SK-N-SH treated with all-trans-retinoic acid at 6 μM for 48 hours (cell line): ENCODE data around the gene ATF6B.

Source experiments
- ATAC-seq: fragments of 200-7000 bp; cut with Tn5 transposase; 3 replicates; pipeline ENCODE4 v1.9.1; 2020; ENCODE audit warnings: mild to moderate bottlenecking, moderate library complexity
- ARNTL ChIP-seq: fragments of 450-650 bp; formaldehyde crosslinking; IDR thresholded peaks from 2 replicates; pipeline ENCODE4 v1.5.0; 2020; ENCODE audit warnings: low read depth, mild to moderate bottlenecking, moderate library complexity, borderline replicate concordance
- BACH2 ChIP-seq: fragments of 250-450 bp; sonication (Bioruptor Pico); IDR thresholded peaks from 2 replicates; pipeline ENCODE4 v1.9.0; 2021; ENCODE audit warnings: mild to moderate bottlenecking, borderline replicate concordance
- CSDC2 ChIP-seq: fragments of 250-450 bp; sonication (Bioruptor Pico); IDR thresholded peaks from 2 replicates; pipeline ENCODE4 v1.5.0; 2020; ENCODE audit warnings: mild to moderate bottlenecking, moderate library complexity
- GLIS3 ChIP-seq: fragments of 250-450 bp; sonication (Bioruptor Pico); IDR thresholded peaks from 2 replicates; pipeline ENCODE4 v1.5.0; 2020; ENCODE audit warnings: mild to moderate bottlenecking, moderate library complexity
- ISL1 ChIP-seq: fragments of 250-450 bp; sonication (Bioruptor Pico); IDR thresholded peaks from 2 replicates; pipeline ENCODE4 v2.1.2; 2022; ENCODE audit warnings: mild to moderate bottlenecking, moderate library complexity
- OSR1 ChIP-seq: fragments of 250-450 bp; sonication (Bioruptor Pico); IDR thresholded peaks from 2 replicates; pipeline ENCODE4 v1.8.0; 2022; ENCODE audit warnings: moderate library complexity, mild to moderate bottlenecking, inconsistent platforms
- POU6F1 ChIP-seq: fragments of 250-450 bp; sonication (Bioruptor Pico); IDR thresholded peaks from 2 replicates; pipeline ENCODE4 v1.8.0; 2021; ENCODE audit warnings: low read depth, mild to moderate bottlenecking, moderate library complexity, borderline replicate concordance
- PPARA ChIP-seq: fragments of 250-450 bp; sonication (Bioruptor Pico); IDR thresholded peaks from 2 replicates; pipeline ENCODE4 v1.5.0; 2020; ENCODE audit warnings: mild to moderate bottlenecking, borderline replicate concordance
- RARB ChIP-seq: fragments of 250-450 bp; sonication (Bioruptor Pico); IDR thresholded peaks from 2 replicates; pipeline ENCODE4 v1.8.0; 2021; ENCODE audit warnings: mild to moderate bottlenecking, moderate library complexity
- SNAI2 ChIP-seq: fragments of 250-450 bp; sonication (Bioruptor Pico); IDR thresholded peaks from 2 replicates; pipeline ENCODE4 v1.5.0; 2020; ENCODE audit warnings: mild to moderate bottlenecking, moderate library complexity
- TCF4 ChIP-seq: fragments of 250-450 bp; sonication (Bioruptor Pico); IDR thresholded peaks from 2 replicates; pipeline ENCODE4 v1.8.0; 2021; ENCODE audit warnings: mild to moderate bottlenecking, moderate library complexity, borderline replicate concordance
- TOX ChIP-seq: fragments of 250-450 bp; sonication (Bioruptor Pico); IDR thresholded peaks from 2 replicates; pipeline ENCODE4 v1.8.0; 2021; ENCODE audit warnings: mild to moderate bottlenecking, moderate library complexity, borderline replicate concordance
- ZC3H10 ChIP-seq: fragments of 250-450 bp; sonication (Bioruptor Pico); IDR thresholded peaks from 2 replicates; pipeline ENCODE4 v1.5.1; 2021; ENCODE audit warnings: mild to moderate bottlenecking, moderate library complexity
- ZFP3 ChIP-seq: fragments of 250-450 bp; sonication (Bioruptor Pico); IDR thresholded peaks from 2 replicates; pipeline ENCODE4 v1.5.0; 2020; ENCODE audit warnings: mild to moderate bottlenecking, moderate library complexity
- ZFP30 ChIP-seq: fragments of 450-650 bp; formaldehyde crosslinking; IDR thresholded peaks from 2 replicates; pipeline ENCODE4 v1.5.0; 2022; ENCODE audit warnings: mild to moderate bottlenecking, moderate library complexity
- ZNF565 ChIP-seq: fragments of 450-650 bp; formaldehyde crosslinking; conservative IDR thresholded peaks from 2 replicates; pipeline ENCODE4 v1.5.0; 2020; ENCODE audit warnings: low read depth, mild to moderate bottlenecking, moderate library complexity
- ZNF70 ChIP-seq: fragments of 450-650 bp; formaldehyde crosslinking; IDR thresholded peaks from 2 replicates; pipeline ENCODE4 v1.5.0; 2020; ENCODE audit warnings: mild to moderate bottlenecking, moderate library complexity
- ZNF8 ChIP-seq: fragments of 450-650 bp; formaldehyde crosslinking; IDR thresholded peaks from 2 replicates; pipeline ENCODE4 v1.5.0; 2020; ENCODE audit warnings: mild to moderate bottlenecking, moderate library complexity
- TF ChIP-seq, protein P1 (sequence below): fragments of 250-450 bp; sonication (Bioruptor Pico); IDR thresholded peaks from 2 replicates; pipeline ENCODE4 v1.5.0; 2020; ENCODE audit warnings: mild to moderate bottlenecking, moderate library complexity
- TF ChIP-seq, protein P2 (sequence below): fragments of 250-450 bp; sonication (Bioruptor Pico); IDR thresholded peaks from 2 replicates; pipeline ENCODE4 v1.5.1; 2020; ENCODE audit warnings: low read depth, mild to moderate bottlenecking, moderate library complexity
- TF ChIP-seq, protein P3 (sequence below): fragments of 250-450 bp; sonication (Bioruptor Pico); IDR thresholded peaks from 2 replicates; pipeline ENCODE4 v1.5.1; 2021; ENCODE audit warnings: mild to moderate bottlenecking, moderate library complexity
- TF ChIP-seq, protein P4 (sequence below): fragments of 250-450 bp; sonication (Bioruptor Pico); IDR thresholded peaks from 2 replicates; pipeline ENCODE4 v1.8.0; 2020; ENCODE audit warnings: mild to moderate bottlenecking, moderate library complexity, borderline replicate concordance

The ATF6B gene

DNA sequence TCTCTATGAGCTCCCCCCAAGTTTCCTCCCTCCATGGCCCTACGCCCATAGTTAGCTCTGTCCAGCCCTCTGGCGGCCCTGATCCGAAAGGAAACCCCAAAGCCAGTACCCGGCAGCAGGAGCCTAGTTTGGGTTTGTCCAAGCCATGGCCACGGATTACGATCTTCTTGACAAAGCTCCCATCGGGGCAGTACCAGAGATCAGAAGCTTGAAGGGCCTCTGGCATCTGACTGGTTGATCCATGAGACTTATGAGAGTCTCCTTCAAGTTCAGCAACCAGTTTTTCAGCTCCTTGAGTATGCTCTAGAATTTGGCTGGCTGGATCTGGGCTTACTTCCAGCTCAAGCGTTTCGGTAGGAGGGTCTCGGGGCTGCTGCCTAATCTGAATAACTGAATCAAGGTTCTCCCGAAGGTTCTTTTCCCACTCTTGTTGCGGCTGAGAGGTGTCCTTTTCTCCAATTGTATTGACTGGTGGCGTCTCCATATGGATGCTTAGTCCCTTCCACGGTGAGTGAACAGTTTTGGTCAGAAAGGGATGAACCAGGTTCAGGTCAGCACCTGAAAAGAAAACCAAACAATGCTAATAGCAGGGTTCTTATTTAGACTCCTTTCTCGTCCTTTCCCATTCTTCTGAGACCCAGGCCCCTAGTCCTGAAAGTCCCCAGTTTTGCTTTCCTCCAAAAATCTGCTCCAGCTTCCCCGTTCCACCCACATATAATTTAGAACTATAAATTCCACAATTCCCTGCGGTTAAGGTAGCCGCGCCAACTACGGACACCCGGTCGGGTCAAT is 1.4 kb upstream of the ATF6B start:
- ATAC-seq: peak; percentile 25
- TF ChIP-seq BACH2 (no peak), GLIS3 (CRISPR knock-in tag) (no peak), CSDC2 (CRISPR knock-in tag) (no peak), ISL1 (CRISPR knock-in tag) (no peak), PPARA (CRISPR knock-in tag) (no peak), ZNF70 (CRISPR knock-in tag) (no peak), RARB (CRISPR knock-in tag) (no peak), ZNF8 (CRISPR knock-in tag) (no peak), ZFP3 (CRISPR knock-in tag) (no peak), ZC3H10 (CRISPR knock-in tag) (no peak), ARNTL (CRISPR knock-in tag) (no peak), SNAI2 (CRISPR knock-in tag) (no peak), TOX (CRISPR knock-in tag) (no peak), OSR1 (CRISPR knock-in tag) (no peak), TCF4 (CRISPR knock-in tag) (no peak)
- TF ChIP-seq, protein P1, sequence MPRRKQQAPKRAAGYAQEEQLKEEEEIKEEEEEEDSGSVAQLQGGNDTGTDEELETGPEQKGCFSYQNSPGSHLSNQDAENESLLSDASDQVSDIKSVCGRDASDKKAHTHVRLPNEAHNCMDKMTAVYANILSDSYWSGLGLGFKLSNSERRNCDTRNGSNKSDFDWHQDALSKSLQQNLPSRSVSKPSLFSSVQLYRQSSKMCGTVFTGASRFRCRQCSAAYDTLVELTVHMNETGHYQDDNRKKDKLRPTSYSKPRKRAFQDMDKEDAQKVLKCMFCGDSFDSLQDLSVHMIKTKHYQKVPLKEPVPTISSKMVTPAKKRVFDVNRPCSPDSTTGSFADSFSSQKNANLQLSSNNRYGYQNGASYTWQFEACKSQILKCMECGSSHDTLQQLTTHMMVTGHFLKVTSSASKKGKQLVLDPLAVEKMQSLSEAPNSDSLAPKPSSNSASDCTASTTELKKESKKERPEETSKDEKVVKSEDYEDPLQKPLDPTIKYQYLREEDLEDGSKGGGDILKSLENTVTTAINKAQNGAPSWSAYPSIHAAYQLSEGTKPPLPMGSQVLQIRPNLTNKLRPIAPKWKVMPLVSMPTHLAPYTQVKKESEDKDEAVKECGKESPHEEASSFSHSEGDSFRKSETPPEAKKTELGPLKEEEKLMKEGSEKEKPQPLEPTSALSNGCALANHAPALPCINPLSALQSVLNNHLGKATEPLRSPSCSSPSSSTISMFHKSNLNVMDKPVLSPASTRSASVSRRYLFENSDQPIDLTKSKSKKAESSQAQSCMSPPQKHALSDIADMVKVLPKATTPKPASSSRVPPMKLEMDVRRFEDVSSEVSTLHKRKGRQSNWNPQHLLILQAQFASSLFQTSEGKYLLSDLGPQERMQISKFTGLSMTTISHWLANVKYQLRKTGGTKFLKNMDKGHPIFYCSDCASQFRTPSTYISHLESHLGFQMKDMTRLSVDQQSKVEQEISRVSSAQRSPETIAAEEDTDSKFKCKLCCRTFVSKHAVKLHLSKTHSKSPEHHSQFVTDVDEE (CRISPR knock-in tag): no peak
- TF ChIP-seq, protein P2, sequence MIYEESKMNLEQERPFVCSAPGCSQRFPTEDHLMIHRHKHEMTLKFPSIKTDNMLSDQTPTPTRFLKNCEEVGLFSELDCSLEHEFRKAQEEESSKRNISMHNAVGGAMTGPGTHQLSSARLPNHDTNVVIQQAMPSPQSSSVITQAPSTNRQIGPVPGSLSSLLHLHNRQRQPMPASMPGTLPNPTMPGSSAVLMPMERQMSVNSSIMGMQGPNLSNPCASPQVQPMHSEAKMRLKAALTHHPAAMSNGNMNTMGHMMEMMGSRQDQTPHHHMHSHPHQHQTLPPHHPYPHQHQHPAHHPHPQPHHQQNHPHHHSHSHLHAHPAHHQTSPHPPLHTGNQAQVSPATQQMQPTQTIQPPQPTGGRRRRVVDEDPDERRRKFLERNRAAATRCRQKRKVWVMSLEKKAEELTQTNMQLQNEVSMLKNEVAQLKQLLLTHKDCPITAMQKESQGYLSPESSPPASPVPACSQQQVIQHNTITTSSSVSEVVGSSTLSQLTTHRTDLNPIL (CRISPR knock-in tag): no peak
- TF ChIP-seq, protein P3, sequence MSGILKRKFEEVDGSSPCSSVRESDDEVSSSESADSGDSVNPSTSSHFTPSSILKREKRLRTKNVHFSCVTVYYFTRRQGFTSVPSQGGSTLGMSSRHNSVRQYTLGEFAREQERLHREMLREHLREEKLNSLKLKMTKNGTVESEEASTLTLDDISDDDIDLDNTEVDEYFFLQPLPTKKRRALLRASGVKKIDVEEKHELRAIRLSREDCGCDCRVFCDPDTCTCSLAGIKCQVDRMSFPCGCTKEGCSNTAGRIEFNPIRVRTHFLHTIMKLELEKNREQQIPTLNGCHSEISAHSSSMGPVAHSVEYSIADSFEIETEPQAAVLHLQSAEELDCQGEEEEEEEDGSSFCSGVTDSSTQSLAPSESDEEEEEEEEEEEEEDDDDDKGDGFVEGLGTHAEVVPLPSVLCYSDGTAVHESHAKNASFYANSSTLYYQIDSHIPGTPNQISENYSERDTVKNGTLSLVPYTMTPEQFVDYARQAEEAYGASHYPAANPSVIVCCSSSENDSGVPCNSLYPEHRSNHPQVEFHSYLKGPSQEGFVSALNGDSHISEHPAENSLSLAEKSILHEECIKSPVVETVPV (CRISPR knock-in tag): no peak

GRCh38 chr6:32128751-32129296 is 778 bp upstream of the ATF6B start:
- TF ChIP-seq TOX (CRISPR knock-in tag): no peak
- no peak for TF ChIP-seq ZNF565 (CRISPR knock-in tag)
- TF ChIP-seq, protein P1 (CRISPR knock-in tag): no peak
- TF ChIP-seq GLIS3 (CRISPR knock-in tag): no peak
- no peak for TF ChIP-seq CSDC2 (CRISPR knock-in tag)
- TF ChIP-seq ZNF8 (CRISPR knock-in tag): no peak
- TF ChIP-seq ZFP3 (CRISPR knock-in tag): no peak
- no peak for TF ChIP-seq ARNTL (CRISPR knock-in tag)
- TF ChIP-seq BACH2: no peak
- TF ChIP-seq POU6F1: no peak
- no peak for TF ChIP-seq ZFP30 (CRISPR knock-in tag)
- TF ChIP-seq TCF4 (CRISPR knock-in tag): no peak
- TF ChIP-seq, protein P4, sequence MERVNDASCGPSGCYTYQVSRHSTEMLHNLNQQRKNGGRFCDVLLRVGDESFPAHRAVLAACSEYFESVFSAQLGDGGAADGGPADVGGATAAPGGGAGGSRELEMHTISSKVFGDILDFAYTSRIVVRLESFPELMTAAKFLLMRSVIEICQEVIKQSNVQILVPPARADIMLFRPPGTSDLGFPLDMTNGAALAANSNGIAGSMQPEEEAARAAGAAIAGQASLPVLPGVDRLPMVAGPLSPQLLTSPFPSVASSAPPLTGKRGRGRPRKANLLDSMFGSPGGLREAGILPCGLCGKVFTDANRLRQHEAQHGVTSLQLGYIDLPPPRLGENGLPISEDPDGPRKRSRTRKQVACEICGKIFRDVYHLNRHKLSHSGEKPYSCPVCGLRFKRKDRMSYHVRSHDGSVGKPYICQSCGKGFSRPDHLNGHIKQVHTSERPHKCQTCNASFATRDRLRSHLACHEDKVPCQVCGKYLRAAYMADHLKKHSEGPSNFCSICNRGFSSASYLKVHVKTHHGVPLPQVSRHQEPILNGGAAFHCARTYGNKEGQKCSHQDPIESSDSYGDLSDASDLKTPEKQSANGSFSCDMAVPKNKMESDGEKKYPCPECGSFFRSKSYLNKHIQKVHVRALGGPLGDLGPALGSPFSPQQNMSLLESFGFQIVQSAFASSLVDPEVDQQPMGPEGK (CRISPR knock-in tag): no peak
- TF ChIP-seq, protein P2 (CRISPR knock-in tag): no peak
- no peak for TF ChIP-seq OSR1 (CRISPR knock-in tag)
- TF ChIP-seq, all 23 proteins: peak for 0
- ATAC-seq: no peak
